NCI-H2171 (cell line): ENCODE data around the gene CATSPER1.
"Not testable (repeated sequence)": the region's sequence is repeated elsewhere in the genome, so short reads cannot be mapped to it uniquely, and the experiment has no call there.

Source experiments
- DNase-seq: peaks from one replicate; lab custom pipeline; 2025; lab: John Stamatoyannopoulos, UW

Gene CATSPER1

GRCh38 chr11:66020618-66021357 lies 5.5 kb downstream of the CATSPER1 start:
- no peak for DNase-seq

- DNase-seq = no peak
These were observed 6.1 kb downstream of the CATSPER1 start for GRCh38 chr11:66020212-66020611.

GRCh38 chr11:66017321-66017720 lies 9.0 kb downstream of the CATSPER1 start:
- no peak for DNase-seq

- no peak for DNase-seq
These were observed 9.5 kb downstream of the CATSPER1 start for GRCh38 chr11:66016793-66017177.

- no peak for DNase-seq
These were observed 10.1 kb downstream of the CATSPER1 start for GRCh38 chr11:66015936-66016792.

GRCh38 chr11:66015454-66015881 lies 10.8 kb downstream of the CATSPER1 start:
- no peak for DNase-seq

- no peak for DNase-seq
These were observed 11.3 kb downstream of the CATSPER1 start for GRCh38 chr11:66014804-66015453.

GRCh38 chr11:66013762-66014100 lies 12.5 kb downstream of the CATSPER1 start:
- no peak for DNase-seq

- no peak for DNase-seq
These were observed 13.1 kb downstream of the CATSPER1 start for GRCh38 chr11:66012946-66013761.

- DNase-seq = no peak
These were observed 13.8 kb downstream of the CATSPER1 start for GRCh38 chr11:66012371-66012945.

- no peak for DNase-seq
These were observed 14.4 kb downstream of the CATSPER1 start, which contains the start of gene CST6 for GRCh38 chr11:66011785-66012303. Gene CST6, plus strand, starts transcription at chr11:66012008. Its CDS starts 37 bp downstream, at chr11:66012045.

- DNase-seq = no peak
These were observed 15.0 kb downstream of the CATSPER1 start for GRCh38 chr11:66011239-66011784.

GRCh38 chr11:66010036-66010435 lies 16.2 kb downstream of the CATSPER1 start:
- not testable (repeated sequence) for DNase-seq

GRCh38 chr11:66008468-66009101 lies 17.7 kb downstream of the CATSPER1 start:
- no peak for DNase-seq

- no peak for DNase-seq
These were observed 18.2 kb downstream of the CATSPER1 start for GRCh38 chr11:66008095-66008467.

GRCh38 chr11:66007201-66007634 lies 19.1 kb downstream of the CATSPER1 start:
- no peak for DNase-seq

- no peak for DNase-seq
These were observed 19.4 kb downstream of the CATSPER1 start for GRCh38 chr11:66006891-66007176.

GRCh38 chr11:66006134-66006890 lies 20.0 kb downstream of the CATSPER1 start:
- DNase-seq = no peak

GRCh38 chr11:66004186-66004585 lies 22.1 kb downstream of the CATSPER1 start:
- no peak for DNase-seq

- no peak for DNase-seq
These were observed 23.0 kb downstream of the CATSPER1 start for GRCh38 chr11:66003291-66003690.
